ENCODE data around the gene C1QTNF8. TPM values are rescaled to one million over a fixed set of nuclear protein-coding genes. Genes with fewer than 3 reads are reported as not detected.
A peak's percentile ranks its signal among the peaks of the same experiment; 100 is the strongest.

Gene C1QTNF8
- total RNA-seq, 1 experiment from 2014 or later: 0.27 TPM

DNA sequence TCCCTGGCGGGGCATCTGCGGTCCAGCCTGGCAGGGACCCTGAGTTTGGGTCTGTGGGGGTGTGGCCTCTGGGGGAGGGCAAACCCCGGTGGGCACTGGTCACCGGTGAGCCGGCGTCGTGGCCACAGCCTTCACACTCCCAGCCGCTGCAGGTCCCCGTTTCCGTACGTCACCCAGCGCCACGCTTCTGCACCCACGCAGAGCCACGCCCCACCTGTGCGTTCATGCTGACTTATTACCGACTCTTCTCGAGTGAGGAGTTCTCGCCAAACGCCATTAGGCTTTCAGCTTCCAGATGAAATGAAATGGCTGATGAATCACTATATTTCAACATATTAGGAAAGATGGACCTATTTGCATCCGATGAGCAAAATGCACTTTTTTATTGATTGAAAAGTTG lies 32.3 kb downstream of the C1QTNF8 start:
- CTCF ChIA-PET: interaction anchor here (1.4 kb wide), 1 partner anchor 39 kb away, joined by 4 read pairs; no protein-coding TSS in a partner anchor
- no peak for ATAC-seq
- no peaks in the 10 kb centered on the region for H3K27me3 ChIP-seq (ENCODE audit: insufficient read depth, low read length)

More for the DNA sequence above, 32.3 kb downstream of the C1QTNF8 start:
- Histone ChIP-seq H3K4me1 (ENCODE audit: control insufficient read depth in 1 of 2, insufficient read depth in 2 of 2, low read length in 2 of 2) (peaks cover 0 to 4% of the 10 kb centered on the region in 2 experiments; a peak in 1 of 4 replicates), H3K4me2 (ENCODE audit: low read length) (peak overlapping the region; percentile 41), H3K9me2 (ENCODE audit: insufficient read depth) (no peaks in the 10 kb centered on the region), H3K9ac (ENCODE audit: low read length) (no peak overlapping the region), H3K4me3 (replicated peaks in 1 of 2; ENCODE audit: low read depth in 1 of 2, low read length in 2 of 2) (no peak overlapping the region), H3K79me2 (ENCODE audit: insufficient read depth, low read length) (no peaks in the 10 kb centered on the region), H3K9me3 (ENCODE audit: control insufficient read depth in 1 of 2, insufficient read depth in 1 of 2, low read depth in 1 of 2, low read length in 2 of 2) (no peaks in the 10 kb centered on the region), H3K27ac (ENCODE audit: low read depth, low read length) (no peak overlapping the region), H2AFZ (ENCODE audit: low read depth, low read length, poor library complexity, severe bottlenecking) (no peak overlapping the region), H3K36me3 (ENCODE audit: control insufficient read depth in 1 of 2, insufficient read depth in 2 of 2, low read length in 2 of 2) (no peaks in the 10 kb centered on the region), H4K20me1 (ENCODE audit: insufficient read depth) (no peaks in the 10 kb centered on the region)
- intact Hi-C loops (cut with micrococcal nuclease): no loop called here
- ChIA-PET RAD21 (ENCODE audit: low non-redundant PET in 1 of 2, low total read pairs in 2 of 2, uncharacterized antibody in 2 of 2, unreplicated experiment in 2 of 2) (no interaction called here), POLR2A (no interaction called here)
- no TSS peak for BruUV-seq (replicated peaks)
- TF ChIP-seq, protein P1, sequence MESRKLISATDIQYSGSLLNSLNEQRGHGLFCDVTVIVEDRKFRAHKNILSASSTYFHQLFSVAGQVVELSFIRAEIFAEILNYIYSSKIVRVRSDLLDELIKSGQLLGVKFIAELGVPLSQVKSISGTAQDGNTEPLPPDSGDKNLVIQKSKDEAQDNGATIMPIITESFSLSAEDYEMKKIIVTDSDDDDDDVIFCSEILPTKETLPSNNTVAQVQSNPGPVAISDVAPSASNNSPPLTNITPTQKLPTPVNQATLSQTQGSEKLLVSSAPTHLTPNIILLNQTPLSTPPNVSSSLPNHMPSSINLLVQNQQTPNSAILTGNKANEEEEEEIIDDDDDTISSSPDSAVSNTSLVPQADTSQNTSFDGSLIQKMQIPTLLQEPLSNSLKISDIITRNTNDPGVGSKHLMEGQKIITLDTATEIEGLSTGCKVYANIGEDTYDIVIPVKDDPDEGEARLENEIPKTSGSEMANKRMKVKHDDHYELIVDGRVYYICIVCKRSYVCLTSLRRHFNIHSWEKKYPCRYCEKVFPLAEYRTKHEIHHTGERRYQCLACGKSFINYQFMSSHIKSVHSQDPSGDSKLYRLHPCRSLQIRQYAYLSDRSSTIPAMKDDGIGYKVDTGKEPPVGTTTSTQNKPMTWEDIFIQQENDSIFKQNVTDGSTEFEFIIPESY (IDR thresholded peaks at IDR 0.05; ENCODE audit: extremely low read depth, insufficient replicate concordance, low read length): no peak
- TF ChIP-seq ZNF274 (IDR thresholded peaks at IDR 0.05; ENCODE audit: low read depth, low read length) (no peak), ZFX (IDR thresholded peaks at IDR 0.05) (no peak), RAD21 (IDR thresholded peaks at IDR 0.05; ENCODE audit: low read depth) (no peak), EZH2phosphoT487 (IDR thresholded peaks at IDR 0.05; ENCODE audit: borderline replicate concordance) (no peak), FOSL1 (IDR thresholded peaks at IDR 0.05; ENCODE audit: low read depth) (no peak), CBX3 (IDR thresholded peaks at IDR 0.05; ENCODE audit: low read depth) (no peak), YY1 (IDR thresholded peaks at IDR 0.05; ENCODE audit: extremely low read depth, insufficient replicate concordance, low read depth, low read length) (no peak), POLR2AphosphoS5 (IDR thresholded peaks at IDR 0.05; ENCODE audit: low read depth, low read length) (no peak), EZH2 (IDR thresholded peaks at IDR 0.05) (no peak), SP1 (IDR thresholded peaks at IDR 0.05; ENCODE audit: low read depth) (no peak), POLR2A (IDR thresholded peaks at IDR 0.05; ENCODE audit: borderline replicate concordance, extremely low read depth, insufficient read depth, insufficient read length) (no peak), JUND (IDR thresholded peaks at IDR 0.05) (no peak), REST (IDR thresholded peaks at IDR 0.05; ENCODE audit: low read depth) (no peak), CTCF (IDR thresholded peaks at IDR 0.05 in 2 of 3, conservative IDR thresholded peaks at IDR 0.05 in 1 of 3; ENCODE audit: borderline replicate concordance in 1 of 3, insufficient read depth in 1 of 3, low read depth in 2 of 3, low read length in 2 of 3) (no peak)
- DNase-seq (ENCODE audit: low read depth, low spot score): no peak
